Loucy (cell line): ENCODE measurements around the gene CYP2D6.
A peak's percentile ranks its signal among the peaks of the same experiment; 100 is the strongest.
"Not testable (repeated sequence)": the region's sequence is repeated elsewhere in the genome, so short reads cannot be mapped to it uniquely, and the experiment has no call there.

Experiments used
- H2AFZ ChIP-seq: fragments of 200-600 bp; sonication (generic); 2 replicates; pipeline ENCODE4 v1.6.0; 2016; ENCODE audit warnings: antibody characterized with exemption, mild to moderate bottlenecking, low read length, moderate library complexity
- H3F3A ChIP-seq: fragments of 200-600 bp; 2 replicates; pipeline ENCODE4 v1.6.0; 2016; ENCODE audit warnings: antibody characterized with exemption, low read depth, mild to moderate bottlenecking
- H3K27me3 ChIP-seq: fragments of 200-600 bp; sonication (generic); 2 replicates; pipeline ENCODE4 v1.6.1; 2014; ENCODE audit warnings: low read length, mild to moderate bottlenecking; ENCODE audit not compliant: insufficient read depth, poor library complexity, severe bottlenecking
- H3K36me3 ChIP-seq: fragments of 200-600 bp; sonication (generic); 2 replicates; pipeline ENCODE4 v1.6.1; 2016; ENCODE audit warnings: low read length; ENCODE audit not compliant: insufficient read depth
- H3K4me1 ChIP-seq: fragments of 200-600 bp; sonication (generic); 2 replicates; pipeline ENCODE4 v1.5.1; 2014; ENCODE audit warnings: low read length, mild to moderate bottlenecking; ENCODE audit not compliant: insufficient read depth, poor library complexity, severe bottlenecking
- H3K4me2 ChIP-seq: fragments of 200-600 bp; sonication (generic); 2 replicates; pipeline ENCODE4 v1.6.0; 2014; ENCODE audit warnings: antibody characterized with exemption, low read length, low read depth, mild to moderate bottlenecking; ENCODE audit not compliant: poor library complexity, severe bottlenecking
- H3K4me3 ChIP-seq: fragments of 200-600 bp; sonication (generic); 2 replicates; pipeline ENCODE4 v1.5.1; 2014; ENCODE audit warnings: low read length, mild to moderate bottlenecking, mixed read lengths; ENCODE audit not compliant: poor library complexity, severe bottlenecking
- H3K79me2 ChIP-seq: fragments of 200-600 bp; sonication (generic); 2 replicates; pipeline ENCODE4 v1.6.1; 2014; ENCODE audit warnings: low read length; ENCODE audit not compliant: insufficient read depth
- H3K9ac ChIP-seq: fragments of 200-600 bp; sonication (generic); 2 replicates; pipeline ENCODE4 v1.6.0; 2014; ENCODE audit warnings: mild to moderate bottlenecking, low read depth, low read length, moderate library complexity; ENCODE audit not compliant: poor library complexity, severe bottlenecking
- H3K9me2 ChIP-seq: fragments of 200-600 bp; sonication (generic); replicated peaks from 2 replicates; pipeline ENCODE4 v1.6.1; 2016; ENCODE audit warnings: low read depth, low read length, mixed read lengths
- H3K9me3 ChIP-seq: fragments of 200-600 bp; sonication (generic); 2 replicates; pipeline ENCODE4 v1.6.1; 2014; ENCODE audit warnings: mild to moderate bottlenecking, antibody characterized with exemption, low read length, low read depth; ENCODE audit not compliant: insufficient read depth
- H4K20me1 ChIP-seq: fragments of 200-600 bp; sonication (generic); 2 replicates; pipeline ENCODE4 v1.6.0; 2014; ENCODE audit warnings: antibody characterized with exemption, low read length, mild to moderate bottlenecking; ENCODE audit not compliant: insufficient read depth, poor library complexity, severe bottlenecking
- TF ChIP-seq, protein P1 (sequence below): fragments of 200-600 bp; sonication (generic); conservative IDR thresholded peaks from 2 replicates; pipeline ENCODE4 v1.5.1; 2014; ENCODE audit warnings: mild to moderate bottlenecking, antibody characterized with exemption, low read length

CYP2D6 gene

DNA sequence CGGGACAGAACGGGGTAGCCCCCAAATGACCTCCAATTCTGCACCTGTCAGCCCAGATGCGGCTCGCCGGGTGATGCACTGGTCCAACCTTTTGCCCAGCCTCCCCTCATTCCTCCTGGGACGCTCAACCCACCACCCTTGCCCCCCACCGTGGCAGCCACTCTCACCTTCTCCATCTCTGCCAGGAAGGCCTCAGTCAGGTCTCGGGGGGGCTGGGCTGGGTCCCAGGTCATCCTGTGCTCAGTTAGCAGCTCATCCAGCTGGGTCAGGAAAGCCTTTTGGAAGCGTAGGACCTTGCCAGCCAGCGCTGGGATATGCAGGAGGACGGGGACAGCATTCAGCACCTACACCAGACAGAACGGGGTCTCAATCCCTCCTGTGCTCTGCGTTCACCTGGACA, 2.6 kb downstream of the CYP2D6 start:
- H3K4me3 ChIP-seq, H3K79me2 ChIP-seq, H2AFZ ChIP-seq, H3K4me2 ChIP-seq, H3F3A ChIP-seq, H3K9ac ChIP-seq, H3K36me3 ChIP-seq, H4K20me1 ChIP-seq, H3K9me2 ChIP-seq, H3K27me3 ChIP-seq, H3K9me3 ChIP-seq, H3K4me1 ChIP-seq: not testable (repeated sequence)

DNA sequence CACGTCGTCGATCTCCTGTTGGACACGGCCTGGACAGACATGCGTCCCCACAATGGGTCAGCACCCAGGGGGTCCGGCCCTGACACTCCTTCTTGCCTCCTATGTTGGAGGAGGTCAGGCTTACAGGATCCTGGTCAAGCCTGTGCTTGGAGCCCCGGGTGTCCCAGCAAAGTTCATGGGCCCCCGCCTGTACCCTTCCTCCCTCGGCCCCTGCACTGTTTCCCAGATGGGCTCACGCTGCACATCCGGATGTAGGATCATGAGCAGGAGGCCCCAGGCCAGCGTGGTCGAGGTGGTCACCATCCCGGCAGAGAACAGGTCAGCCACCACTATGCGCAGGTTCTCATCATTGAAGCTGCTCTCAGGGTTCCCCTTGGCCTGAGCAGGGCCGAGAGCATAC, 3.0 kb downstream of the CYP2D6 start:
- Histone ChIP-seq H3K4me2 (no peak overlapping the region), H3K27me3 (no peaks in the 10 kb centered on the region), H3K4me3 (no peak overlapping the region), H3K9me2 (no peaks in the 10 kb centered on the region), H3K4me1 (no peaks in the 10 kb centered on the region), H3K9ac (no peak overlapping the region), H3F3A (no peaks in the 10 kb centered on the region), H3K36me3 (no peaks in the 10 kb centered on the region), H3K79me2 (no peaks in the 10 kb centered on the region), H2AFZ (no peak overlapping the region), H3K9me3 (no peaks in the 10 kb centered on the region), H4K20me1 (no peaks in the 10 kb centered on the region)
- TF ChIP-seq, protein P1, sequence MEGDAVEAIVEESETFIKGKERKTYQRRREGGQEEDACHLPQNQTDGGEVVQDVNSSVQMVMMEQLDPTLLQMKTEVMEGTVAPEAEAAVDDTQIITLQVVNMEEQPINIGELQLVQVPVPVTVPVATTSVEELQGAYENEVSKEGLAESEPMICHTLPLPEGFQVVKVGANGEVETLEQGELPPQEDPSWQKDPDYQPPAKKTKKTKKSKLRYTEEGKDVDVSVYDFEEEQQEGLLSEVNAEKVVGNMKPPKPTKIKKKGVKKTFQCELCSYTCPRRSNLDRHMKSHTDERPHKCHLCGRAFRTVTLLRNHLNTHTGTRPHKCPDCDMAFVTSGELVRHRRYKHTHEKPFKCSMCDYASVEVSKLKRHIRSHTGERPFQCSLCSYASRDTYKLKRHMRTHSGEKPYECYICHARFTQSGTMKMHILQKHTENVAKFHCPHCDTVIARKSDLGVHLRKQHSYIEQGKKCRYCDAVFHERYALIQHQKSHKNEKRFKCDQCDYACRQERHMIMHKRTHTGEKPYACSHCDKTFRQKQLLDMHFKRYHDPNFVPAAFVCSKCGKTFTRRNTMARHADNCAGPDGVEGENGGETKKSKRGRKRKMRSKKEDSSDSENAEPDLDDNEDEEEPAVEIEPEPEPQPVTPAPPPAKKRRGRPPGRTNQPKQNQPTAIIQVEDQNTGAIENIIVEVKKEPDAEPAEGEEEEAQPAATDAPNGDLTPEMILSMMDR: no peak

DNA sequence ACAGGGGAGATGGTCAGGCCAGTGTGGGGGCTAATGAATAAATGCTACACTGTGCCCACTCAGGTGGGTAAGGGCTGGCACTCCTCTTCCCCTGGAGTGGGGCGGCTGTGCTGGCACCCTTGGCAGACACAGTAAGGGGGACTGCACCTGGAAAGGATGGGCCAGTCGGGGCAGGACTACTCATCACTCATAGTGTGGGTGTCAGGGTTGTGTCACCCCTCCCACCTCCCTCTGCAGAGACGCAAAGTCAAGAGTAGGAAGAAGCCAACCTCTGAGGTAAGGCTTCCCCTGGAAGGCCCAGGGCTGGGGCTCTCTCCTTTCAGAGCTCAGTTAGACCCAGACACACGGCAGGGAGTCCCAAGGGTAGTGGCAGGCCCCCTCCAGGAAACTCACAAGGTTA, 7.1 kb downstream of the CYP2D6 start:
- not testable (repeated sequence) for H3K79me2 ChIP-seq, H4K20me1 ChIP-seq, H3K4me2 ChIP-seq, H3F3A ChIP-seq, H3K27me3 ChIP-seq, H2AFZ ChIP-seq, H3K9me3 ChIP-seq, H3K36me3 ChIP-seq, H3K4me3 ChIP-seq, H3K9me2 ChIP-seq, H3K9ac ChIP-seq
- peaks cover 30% of the 10 kb centered on the region for H3K4me1 ChIP-seq

DNA sequence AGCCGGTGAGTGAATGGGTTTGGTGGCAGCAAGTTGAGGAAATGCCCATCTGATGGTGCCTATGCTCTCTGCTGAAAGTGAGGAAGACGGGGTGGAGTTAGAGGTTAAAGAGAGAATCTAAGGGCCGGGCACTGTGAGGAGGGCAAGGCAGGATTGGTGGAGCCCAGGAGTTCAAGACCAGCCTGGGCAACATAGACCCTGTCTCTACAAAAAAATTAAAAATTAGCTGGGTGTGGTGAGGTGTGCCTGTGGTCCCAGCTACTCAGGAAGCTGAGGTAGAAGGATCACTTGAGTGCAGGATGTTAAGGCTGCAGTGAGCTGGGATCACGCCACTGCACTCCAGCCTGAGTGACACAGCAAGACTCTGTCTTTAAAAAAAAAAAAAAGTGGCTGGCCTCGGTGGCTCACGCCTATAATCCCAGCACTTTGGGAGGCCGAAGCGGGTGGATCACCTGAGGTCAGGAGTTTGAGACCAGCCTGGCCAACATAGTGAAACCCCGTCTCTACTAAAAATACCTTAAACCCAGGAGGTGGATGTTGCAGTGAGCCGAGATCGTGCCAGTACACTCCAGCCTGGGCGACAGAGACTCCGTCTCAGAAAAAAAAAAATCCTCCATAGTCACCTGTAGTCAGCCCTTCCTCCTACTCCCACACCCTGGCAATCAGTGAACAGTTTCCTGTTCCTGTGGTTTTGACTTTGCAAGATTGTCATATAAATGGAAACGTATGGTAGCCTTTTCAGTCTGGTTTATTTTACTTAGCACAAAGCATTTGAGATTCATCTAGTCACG, 10.2 kb downstream of the CYP2D6 start:
- not testable (repeated sequence) for H3F3A ChIP-seq, H3K36me3 ChIP-seq, H4K20me1 ChIP-seq, H3K9me2 ChIP-seq, H3K27me3 ChIP-seq, H3K9me3 ChIP-seq, H3K79me2 ChIP-seq
- Histone ChIP-seq H3K4me2 (peak overlapping the region; percentile 76), H2AFZ (0 out of 2 replicates have a peak overlapping the region, but pooled peaks have one; percentile 7), H3K4me3 (peak overlapping the region; percentile 61), H3K9ac (peak overlapping the region; percentile 47), H3K4me1 (peaks cover 30% of the 10 kb centered on the region)
